GM23248 (cell line): ENCODE measurements around the gene MRPS22.
"Not testable (repeated sequence)": the region's sequence is repeated elsewhere in the genome, so short reads cannot be mapped to it uniquely, and the experiment has no call there.

Source experiments
- EZH2 ChIP-seq: fragments of 200-600 bp; sonication (generic); IDR thresholded peaks from 2 replicates; pipeline ENCODE4 v1.6.1; 2018; ENCODE audit warnings: antibody characterized with exemption, mild to moderate bottlenecking; ENCODE audit not compliant: insufficient read depth, poor library complexity, severe bottlenecking
- EZH2phosphoT487 ChIP-seq: fragments of 200-600 bp; sonication (generic); IDR thresholded peaks from 2 replicates; pipeline ENCODE4 v1.6.1; 2018; ENCODE audit warnings: antibody characterized with exemption, moderate library complexity, mild to moderate bottlenecking, low read depth; ENCODE audit not compliant: insufficient read depth

DNA sequence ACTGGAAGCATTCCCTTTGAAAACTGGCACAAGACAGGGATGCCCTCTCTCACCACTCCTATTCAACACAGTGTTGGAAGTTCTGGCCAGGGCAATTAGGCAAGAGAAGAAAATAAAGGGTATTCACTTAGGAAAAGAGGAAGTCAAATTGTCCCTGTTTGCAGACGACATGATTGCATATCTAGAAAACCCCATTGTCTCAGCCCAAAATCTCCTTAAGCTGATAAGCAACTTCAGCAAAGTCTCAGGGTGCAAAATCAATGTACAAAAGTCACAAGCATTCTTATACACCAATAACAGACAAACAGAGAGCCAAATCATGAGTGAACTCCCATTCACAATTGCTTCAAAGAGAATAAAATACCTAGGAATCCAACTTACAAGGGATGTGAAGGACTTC, 9.1 kb upstream of the MRPS22 start:
- TF ChIP-seq EZH2phosphoT487, EZH2: not testable (repeated sequence)
